WERI-Rb-1 (cell line): Measurements from ENCODE around the gene CREG2.

ENCODE experiments used
- DNase-seq: peaks from one replicate; pipeline ENCODE4 v3.0.0-alpha.2; 2020
- H3K27ac ChIP-seq: fragments of 250-450 bp; sonication (Bioruptor Pico); 2 replicates; pipeline ENCODE4 v1.5.1; 2020; ENCODE audit warnings: mild to moderate bottlenecking, moderate library complexity
- H3K27me3 ChIP-seq: fragments of 250-450 bp; sonication (Bioruptor Pico); 2 replicates; pipeline ENCODE4 v1.5.1; 2021; ENCODE audit warnings: mild to moderate bottlenecking, low read depth, moderate library complexity; ENCODE audit not compliant: insufficient read depth, severe bottlenecking
- H3K36me3 ChIP-seq: fragments of 250-450 bp; sonication (Bioruptor Pico); 2 replicates; pipeline ENCODE4 v1.5.1; 2020; ENCODE audit warnings: mild to moderate bottlenecking, moderate library complexity
- H3K4me3 ChIP-seq: 2 replicates; pipeline ENCODE4 v1.5.1; 2011; ENCODE audit warnings: low read depth, mild to moderate bottlenecking, control low read depth, low read length
- H3K9me3 ChIP-seq: fragments of 250-450 bp; sonication (Bioruptor Pico); 2 replicates; pipeline ENCODE4 v1.5.1; 2021; ENCODE audit warnings: mild to moderate bottlenecking, moderate library complexity; ENCODE audit not compliant: severe bottlenecking
- CTCF ChIP-seq: IDR thresholded peaks from 2 replicates; pipeline ENCODE4 v1.5.1; 2011; ENCODE audit warnings: low read depth, mild to moderate bottlenecking, control low read depth, inconsistent platforms, low read length

The CREG2 gene

DNA sequence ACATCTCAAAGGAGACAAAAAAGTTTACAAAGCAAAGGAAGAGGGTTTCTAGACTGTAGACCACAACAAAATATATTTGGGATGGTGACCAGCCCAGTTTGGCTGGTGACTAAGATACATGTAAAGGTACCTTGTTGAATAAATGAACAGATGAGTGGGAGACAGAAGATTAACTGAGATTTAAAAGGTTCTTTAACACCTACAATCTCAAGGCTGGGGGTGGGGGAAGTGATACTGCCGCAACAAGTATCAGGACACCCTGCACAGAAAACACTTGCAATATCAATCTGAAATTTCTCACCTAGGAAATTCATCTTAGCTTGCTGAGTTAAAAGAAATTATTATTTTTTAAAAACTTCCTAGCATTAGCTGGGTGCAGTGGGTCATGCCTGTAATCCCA lies 87.1 kb downstream of the CREG2 start:
- peaks cover 27% of the 10 kb centered on the region for H3K36me3 ChIP-seq
- peak overlapping the region; percentile 34 for H3K27ac ChIP-seq
- no peaks in the 10 kb centered on the region for H3K27me3 ChIP-seq
- no peak overlapping the region for H3K4me3 ChIP-seq
- DNase-seq, result peak; percentile 30
- no peaks in the 10 kb centered on the region for H3K9me3 ChIP-seq
- TF ChIP-seq CTCF, result no peak

DNA sequence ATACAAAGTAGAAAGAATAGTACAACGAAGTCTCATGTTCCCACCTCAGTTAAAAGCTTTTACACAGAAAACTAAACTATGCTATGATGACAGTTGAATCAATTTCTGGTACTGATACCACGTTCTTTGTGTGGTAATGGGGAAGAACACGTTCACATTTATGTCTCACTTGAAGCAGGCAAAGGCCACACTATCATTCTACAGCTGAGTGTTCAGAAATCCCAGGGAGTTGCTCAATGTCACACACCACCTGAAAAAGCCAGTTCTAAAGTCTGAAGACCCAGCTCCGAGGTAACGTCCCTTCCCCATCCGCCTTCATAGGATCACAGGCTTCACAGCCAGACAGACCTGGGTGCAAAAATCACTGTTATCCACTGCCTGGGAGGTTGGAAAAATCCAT lies 87.7 kb downstream of the CREG2 start:
- Histone ChIP-seq H3K9me3 (no peaks in the 10 kb centered on the region), H3K36me3 (peaks cover 29% of the 10 kb centered on the region), H3K27ac (peak overlapping the region; percentile 34), H3K27me3 (no peaks in the 10 kb centered on the region), H3K4me3 (no peak overlapping the region)
- no peak for TF ChIP-seq CTCF
- DNase-seq, result no peak

DNA sequence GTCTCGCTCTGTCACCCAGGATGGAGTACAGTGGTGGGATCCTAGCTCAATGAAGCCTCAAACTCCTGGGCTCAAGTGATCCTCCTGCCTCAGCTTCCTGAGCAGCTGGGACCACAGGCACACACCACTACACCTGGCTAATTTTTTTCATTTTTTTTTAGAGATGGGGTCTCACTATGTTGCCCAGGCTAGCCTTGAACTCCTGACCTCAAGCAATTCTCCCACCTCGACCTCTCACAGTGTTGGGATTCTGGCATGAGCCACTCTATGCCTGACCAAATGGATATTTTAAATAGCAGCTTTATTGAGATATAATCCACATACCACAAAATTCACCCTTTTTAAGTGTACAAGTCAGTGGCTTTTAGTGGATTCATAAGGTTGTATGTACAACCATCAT lies 89.9 kb downstream of the CREG2 start:
- no peak for DNase-seq
- H3K4me3 ChIP-seq, result no peak overlapping the region
- peaks cover 31% of the 10 kb centered on the region for H3K36me3 ChIP-seq
- no peak overlapping the region for H3K27ac ChIP-seq
- H3K9me3 ChIP-seq, result no peaks in the 10 kb centered on the region
- no peak for TF ChIP-seq CTCF
- H3K27me3 ChIP-seq, result no peaks in the 10 kb centered on the region

- no peak for DNase-seq
- no peak for TF ChIP-seq CTCF
- Histone ChIP-seq H3K4me3 (no peak overlapping the region), H3K27ac (no peak overlapping the region), H3K27me3 (no peaks in the 10 kb centered on the region), H3K9me3 (no peaks in the 10 kb centered on the region), H3K36me3 (peaks cover 26% of the 10 kb centered on the region)
Observed at GRCh38 chr2:101296371-101296770, 90.9 kb downstream of the CREG2 start.

GRCh38 chr2:101295895-101296294 lies 91.4 kb downstream of the CREG2 start:
- Histone ChIP-seq H3K9me3 (no peaks in the 10 kb centered on the region), H3K27ac (no peak overlapping the region), H3K27me3 (no peaks in the 10 kb centered on the region), H3K36me3 (peaks cover 26% of the 10 kb centered on the region), H3K4me3 (no peak overlapping the region)
- no peak for DNase-seq
- TF ChIP-seq CTCF, result no peak
